GM12892 (cell line): ENCODE results near the gene POLG2.

Experiments
- POLR2A ChIP-seq: IDR thresholded peaks from 2 replicates; pipeline ENCODE4 v1.6.1; 2011; ENCODE audit warnings: low read depth, low read length, control low read depth
- POLR2AphosphoS5 ChIP-seq: IDR thresholded peaks from 2 replicates; pipeline ENCODE4 v1.6.1; 2011; ENCODE audit warnings: low read depth, low read length, control low read depth

DNA sequence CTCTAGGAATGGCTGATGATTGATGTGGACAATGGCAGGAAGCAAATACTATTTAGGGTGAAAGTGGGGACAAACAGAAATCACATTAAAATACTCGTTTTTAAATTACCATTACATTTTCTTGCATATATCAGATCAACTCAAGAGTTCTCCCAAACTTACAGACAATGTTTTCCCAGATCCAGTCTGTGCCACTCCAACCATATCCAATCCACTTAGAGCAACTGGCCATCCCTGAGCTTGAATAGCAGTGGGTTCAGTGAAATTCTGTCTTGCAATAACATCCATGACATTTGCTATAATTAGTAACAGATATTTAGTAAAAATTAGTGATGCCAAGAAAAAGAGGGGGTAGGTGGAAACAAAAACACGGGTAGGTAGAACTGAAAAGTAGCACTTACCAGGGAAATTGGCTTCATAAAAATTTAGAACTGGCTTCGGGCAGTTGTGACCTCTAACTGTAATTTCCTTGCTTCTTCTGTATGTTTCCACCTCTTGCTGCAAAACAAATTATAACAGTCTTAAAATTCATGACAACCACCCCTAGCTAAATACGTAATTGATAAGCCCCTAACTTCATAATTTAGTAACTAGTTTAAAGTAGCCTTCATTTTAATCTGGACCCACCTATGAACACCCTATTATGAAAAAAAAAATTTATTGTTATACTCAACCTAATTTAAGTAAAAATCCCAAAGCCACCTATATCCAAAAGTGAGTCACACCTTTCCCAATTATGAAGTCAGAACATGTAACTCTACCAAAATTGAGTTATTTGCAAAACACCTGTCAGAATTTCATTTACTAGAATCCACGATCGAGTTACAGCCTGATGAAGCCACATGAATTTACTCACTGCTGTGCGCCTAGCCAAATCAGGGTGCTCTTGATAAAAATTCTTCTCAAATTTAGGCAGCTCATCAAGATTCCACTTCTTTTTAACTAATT lies 7.2 kb upstream of the POLG2 start:
- no peak; the same call in 1 of the 2 replicates for TF ChIP-seq POLR2A
- TF ChIP-seq POLR2AphosphoS5 = no peak
